Measurements from ENCODE around the gene CCN5. TPM values are rescaled to one million over a fixed set of nuclear protein-coding genes. Genes with fewer than 3 reads are reported as not detected.

Gene CCN5
- polyA plus RNA-seq, 1 experiment: 0.37 TPM

Other genes with a start within 250 kb of the CCN5 start
- gene TTPAL, start 239.5 kb upstream of the CCN5 start, polyA plus RNA-seq (2011; rRNA removed): 11.2 and 12.6 TPM in 2 replicates
- 157 and 173 TPM in 2 replicates for gene SERINC3, start 193.3 kb upstream of the CCN5 start, polyA plus RNA-seq (2011; rRNA removed)
- 107 and 128 TPM in 2 replicates for gene PKIG, start 132.8 kb upstream of the CCN5 start, polyA plus RNA-seq (2011; rRNA removed)
- gene ADA, start 63.7 kb upstream of the CCN5 start, polyA plus RNA-seq (2011; rRNA removed): 12.5 and 12.6 TPM in 2 replicates
- not detected in 2 replicates for gene KCNK15, start 30.5 kb downstream of the CCN5 start, polyA plus RNA-seq (2011; rRNA removed)
- gene RIMS4, start 95.2 kb downstream of the CCN5 start, polyA plus RNA-seq (2011; rRNA removed): not detected in 2 replicates
- 148 and 178 TPM in 2 replicates for gene YWHAB, start 170.3 kb downstream of the CCN5 start, polyA plus RNA-seq (2011; rRNA removed)
- 20.7 and 25.9 TPM in 2 replicates for gene PABPC1L, start 194.7 kb downstream of the CCN5 start, polyA plus RNA-seq (2011; rRNA removed)
- 31.8 and 38.7 TPM in 2 replicates for gene TOMM34, start 245.0 kb downstream of the CCN5 start, polyA plus RNA-seq (2011; rRNA removed)